VCaP (cell line): ENCODE results near the gene UBN1.

Experiments
- H3K27ac ChIP-seq: fragments of 450-650 bp; 2 replicates; pipeline ENCODE4 v1.5.1; 2017
- CTCF ChIP-seq: fragments of 450-650 bp; conservative IDR thresholded peaks from 2 replicates; pipeline ENCODE4 v1.5.1; 2017; ENCODE audit warnings: mild to moderate bottlenecking, moderate library complexity

Gene UBN1

GRCh38 chr16:4806280-4806679 lies 41.0 kb upstream of the UBN1 start:
- no peak for TF ChIP-seq CTCF
- no peak overlapping the region for H3K27ac ChIP-seq

- H3K27ac ChIP-seq = no peak overlapping the region
- TF ChIP-seq CTCF = no peak
These were observed 36.0 kb upstream of the UBN1 start for GRCh38 chr16:4811242-4811641.

GRCh38 chr16:4811773-4812172 lies 35.5 kb upstream of the UBN1 start:
- no peak for TF ChIP-seq CTCF

GRCh38 chr16:4813251-4814003 lies 33.9 kb upstream of the UBN1 start:
- H3K27ac ChIP-seq = no peak overlapping the region
- no peak for TF ChIP-seq CTCF

More at GRCh38 chr16:4811773-4812172, 35.5 kb upstream of the UBN1 start:
- H3K27ac ChIP-seq = no peak overlapping the region

GRCh38 chr16:4814046-4814445 lies 33.2 kb upstream of the UBN1 start:
- no peak for TF ChIP-seq CTCF
- H3K27ac ChIP-seq = no peak overlapping the region

GRCh38 chr16:4814542-4815173 lies 32.6 kb upstream of the UBN1 start:
- no peak for TF ChIP-seq CTCF
- H3K27ac ChIP-seq = no peak overlapping the region

- no peak for TF ChIP-seq CTCF
- H3K27ac ChIP-seq = no peak overlapping the region
These were observed 26.6 kb upstream of the UBN1 start for GRCh38 chr16:4820652-4821051.
